Measurements from ENCODE around the gene PDIA5. TPM values are rescaled to one million over a fixed set of nuclear protein-coding genes. Genes with fewer than 3 reads are reported as not detected.

Gene PDIA5
- total RNA-seq, 2 donors from 2014 or later: 8.0 to 9.0 TPM

- no peak for TF ChIP-seq CTCF (IDR thresholded peaks at IDR 0.05)
- Histone ChIP-seq H3K27ac (peak overlapping the region; percentile 34), H3K4me1 (peaks cover 0 to 59% of the 10 kb centered on the region in 2 donors), H3K27me3 (no peaks in the 10 kb centered on the region), H3K9me3 (no peaks in the 10 kb centered on the region), H3K4me3 (no peak overlapping the region), H3K36me3 (peaks cover 25% of the 10 kb centered on the region)
- DNase-seq (ENCODE audit: low spot score): no peak
Measured at GRCh38 chr3:123089611-123090331, 22.9 kb downstream of the PDIA5 start.

DNA sequence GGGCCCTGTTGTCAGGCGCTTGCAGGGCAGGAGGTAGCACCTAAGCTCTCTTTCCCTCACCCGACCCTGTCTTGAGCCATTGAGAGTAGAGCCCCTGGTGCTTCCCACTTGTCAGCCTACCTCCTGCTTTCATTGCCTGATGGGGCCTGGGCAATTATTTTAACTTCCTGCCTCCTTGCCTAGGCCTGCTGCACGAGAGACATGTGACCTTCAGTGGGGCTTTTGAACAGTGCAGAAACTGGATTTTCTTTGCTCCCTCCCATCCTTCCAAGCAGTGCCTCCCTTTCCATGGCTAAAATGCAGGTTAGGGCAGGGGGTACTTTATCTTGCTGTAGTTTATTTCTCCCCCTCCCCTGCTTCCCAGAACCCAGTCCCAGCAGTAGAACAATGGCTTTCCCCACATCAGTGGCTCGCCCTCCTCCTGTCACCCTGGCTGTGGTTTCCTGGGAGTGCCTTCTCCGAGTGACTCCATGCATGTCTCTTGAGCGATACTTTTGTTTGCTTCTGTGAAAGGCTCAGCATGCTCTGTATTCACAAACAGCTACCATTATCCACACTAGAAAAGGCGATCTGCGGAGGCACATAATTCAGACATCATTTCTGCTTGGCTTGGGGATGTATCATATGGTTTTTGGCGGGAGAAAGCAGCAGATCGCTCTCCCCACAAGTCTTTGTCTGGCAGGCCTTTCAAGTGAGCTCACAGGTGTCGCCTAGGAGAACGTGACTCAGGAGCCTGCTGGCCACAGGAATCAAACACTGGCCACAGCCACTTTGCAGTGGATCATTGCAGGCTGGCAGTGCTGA is 24.1 kb downstream of the PDIA5 start:
- no peak for DNase-seq (ENCODE audit: low spot score)
- H3K27me3 ChIP-seq: no peaks in the 10 kb centered on the region
- no peak overlapping the region for H3K4me3 ChIP-seq
- H3K27ac ChIP-seq: no peak overlapping the region
- H3K4me1 ChIP-seq: peaks cover 0 to 52% of the 10 kb centered on the region in 2 donors
- no peak for TF ChIP-seq CTCF (IDR thresholded peaks at IDR 0.05)
- no peaks in the 10 kb centered on the region for H3K9me3 ChIP-seq
- H3K36me3 ChIP-seq: peaks cover 25% of the 10 kb centered on the region

DNA sequence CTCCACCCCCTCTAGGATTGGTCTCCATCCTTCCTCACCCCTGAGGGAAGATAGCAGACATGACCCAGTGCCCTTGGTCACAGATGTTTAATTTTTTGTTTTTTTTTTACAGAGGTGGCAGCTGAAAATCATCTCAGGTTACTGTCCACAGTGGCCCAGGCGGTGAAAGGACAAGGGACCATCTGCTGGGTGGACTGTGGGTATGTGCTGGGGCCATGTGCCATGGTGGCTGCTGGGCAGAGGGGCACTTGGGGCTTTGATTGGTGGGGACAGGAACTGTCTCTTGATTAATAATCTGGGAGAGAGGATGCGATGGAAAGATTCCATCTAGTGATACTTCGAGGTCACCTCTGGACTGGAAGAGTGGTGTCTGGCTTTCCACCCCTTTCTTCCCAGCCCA is 25.4 kb downstream of the PDIA5 start:
- H3K9me3 ChIP-seq: no peaks in the 10 kb centered on the region
- TF ChIP-seq CTCF (IDR thresholded peaks at IDR 0.05): no peak
- peaks cover 25% of the 10 kb centered on the region for H3K36me3 ChIP-seq
- no peaks in the 10 kb centered on the region for H3K27me3 ChIP-seq
- H3K4me1 ChIP-seq: peaks cover 0 to 55% of the 10 kb centered on the region in 2 donors
- H3K4me3 ChIP-seq: no peak overlapping the region
- H3K27ac ChIP-seq: no peak overlapping the region
- DNase-seq (ENCODE audit: low spot score): no peak

- no peak for DNase-seq (ENCODE audit: low spot score)
- peaks cover 25% of the 10 kb centered on the region for H3K36me3 ChIP-seq
- no peak overlapping the region for H3K27ac ChIP-seq
- H3K4me1 ChIP-seq: peaks cover 0 to 56% of the 10 kb centered on the region in 2 donors
- H3K4me3 ChIP-seq: no peak overlapping the region
- no peaks in the 10 kb centered on the region for H3K27me3 ChIP-seq
- no peak for TF ChIP-seq CTCF (IDR thresholded peaks at IDR 0.05)
- no peaks in the 10 kb centered on the region for H3K9me3 ChIP-seq
Measured at GRCh38 chr3:123093696-123094095, 26.9 kb downstream of the PDIA5 start.

DNA sequence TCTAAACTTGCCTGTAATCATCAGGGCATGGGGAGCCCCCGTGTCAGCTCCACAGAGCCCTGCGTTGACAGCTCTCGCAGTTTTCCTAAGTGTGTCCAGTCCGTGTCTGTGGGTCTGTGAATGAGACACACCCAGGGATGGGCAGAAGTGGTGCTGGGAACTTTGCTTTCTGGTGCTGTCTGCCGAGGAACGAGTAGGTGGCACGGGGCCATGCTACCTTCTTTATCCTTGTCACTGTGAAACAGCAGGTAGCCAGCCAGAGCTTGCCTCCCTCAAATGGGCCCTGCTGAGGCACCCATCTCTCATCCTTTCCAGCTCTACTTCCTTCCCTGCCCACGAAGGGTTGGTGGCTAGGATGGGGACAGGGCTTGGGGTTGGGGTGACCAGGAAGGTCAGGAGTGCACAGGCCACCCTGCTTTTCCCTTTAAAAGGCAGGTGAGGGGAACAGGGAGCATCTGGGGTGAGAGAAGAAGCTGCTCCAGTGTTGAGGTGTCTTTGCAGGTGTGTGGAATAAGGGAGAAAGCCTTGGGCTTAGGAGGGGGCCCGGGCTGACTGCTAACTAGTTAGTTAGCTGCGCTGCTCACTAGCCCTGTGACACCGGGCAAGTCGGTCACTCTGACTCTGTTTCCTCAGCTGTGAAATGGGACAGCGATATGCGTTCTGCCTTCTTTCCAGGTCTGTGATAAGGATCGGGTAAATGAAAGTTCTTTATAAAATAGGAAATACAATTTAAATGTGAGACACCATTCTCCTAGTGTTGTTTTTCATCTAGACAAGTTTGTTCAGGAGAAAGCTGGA is 27.9 kb downstream of the PDIA5 start:
- H3K27me3 ChIP-seq: no peaks in the 10 kb centered on the region
- H3K4me3 ChIP-seq: no peak overlapping the region
- H3K4me1 ChIP-seq: peaks cover 0 to 57% of the 10 kb centered on the region in 2 donors
- H3K27ac ChIP-seq: no peak overlapping the region
- TF ChIP-seq CTCF (IDR thresholded peaks at IDR 0.05): no peak
- H3K9me3 ChIP-seq: no peaks in the 10 kb centered on the region
- no peak for DNase-seq (ENCODE audit: low spot score)
- H3K36me3 ChIP-seq: peaks cover 25% of the 10 kb centered on the region

All from right atrium auricular region (tissue), 2 donors.